ENCODE data around the gene UBA52. TPM values are rescaled to one million over a fixed set of nuclear protein-coding genes. Genes with fewer than 3 reads are reported as not detected.

The UBA52 gene
- total and polyA plus RNA-seq, 2 donors (not counting 1 experiment from before 2014, with no cell fraction given): 917 to 1,018 TPM

DNA sequence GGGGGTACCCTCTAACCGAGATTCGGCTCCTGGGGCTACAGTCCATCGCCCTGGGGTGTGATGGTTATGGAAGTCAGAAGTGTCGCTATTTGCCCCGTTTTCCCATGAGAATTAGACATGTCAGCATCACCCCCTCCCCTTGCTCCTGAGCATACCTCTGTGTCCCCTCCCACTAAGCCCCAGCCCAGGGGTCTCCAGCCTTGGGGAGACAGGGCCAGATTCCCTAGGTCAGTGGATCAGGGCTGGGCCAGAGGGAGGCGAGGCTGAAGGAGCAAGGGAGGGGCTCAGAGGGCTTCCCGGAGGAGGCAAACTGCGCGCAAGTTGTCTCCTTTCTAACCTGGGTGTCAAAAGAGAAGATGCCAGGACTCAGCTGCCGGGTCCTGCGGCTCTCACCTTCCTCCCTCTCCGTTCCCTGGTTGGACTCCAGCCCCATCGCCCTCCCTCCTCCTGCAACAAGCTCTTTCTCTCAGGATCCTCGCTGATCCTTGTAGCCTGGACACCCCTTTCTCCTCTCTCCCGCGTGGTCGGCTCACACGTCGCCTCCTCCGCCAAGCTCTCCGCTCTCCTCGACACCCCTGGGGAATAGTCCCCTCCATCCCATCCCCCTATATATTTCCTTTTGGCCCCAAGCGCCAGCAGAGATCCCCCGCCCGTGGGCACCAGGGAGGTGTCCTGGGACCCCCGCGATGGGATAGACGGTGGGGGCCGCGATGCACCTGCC, 40.6 kb downstream of the UBA52 start:
- H2AFZ ChIP-seq (ENCODE audit: low read length): no peak overlapping the region
- H3K4me3 ChIP-seq (replicated peaks in 1 of 4; ENCODE audit: control extremely low read depth in 1 of 4, insufficient read depth in 1 of 4, low read depth in 3 of 4, low read length in 4 of 4): peak overlapping the region in 2 of 4 experiments; percentile 17 to 48
- DNase-seq (ENCODE audit: low read depth in 2 of 2): no peak
- no peaks in the 10 kb centered on the region for H3K36me3 ChIP-seq (ENCODE audit: control insufficient read depth, insufficient read depth, low read length)
- H3K9ac ChIP-seq (ENCODE audit: insufficient read depth, low read length): no peak overlapping the region
- no peaks in the 10 kb centered on the region for H4K20me1 ChIP-seq (ENCODE audit: control insufficient read depth, extremely low read depth, insufficient read depth, low read length)
- H3K27ac ChIP-seq (ENCODE audit: insufficient read depth, low read length): no peak overlapping the region
- no peaks in the 10 kb centered on the region for H3K79me2 ChIP-seq (ENCODE audit: control insufficient read depth, insufficient read depth, low read length)
- peak; percentile 99 for TF ChIP-seq EZH2 (IDR thresholded peaks at IDR 0.05; ENCODE audit: low read length, missing control alignments)
- TF ChIP-seq, protein P1, sequence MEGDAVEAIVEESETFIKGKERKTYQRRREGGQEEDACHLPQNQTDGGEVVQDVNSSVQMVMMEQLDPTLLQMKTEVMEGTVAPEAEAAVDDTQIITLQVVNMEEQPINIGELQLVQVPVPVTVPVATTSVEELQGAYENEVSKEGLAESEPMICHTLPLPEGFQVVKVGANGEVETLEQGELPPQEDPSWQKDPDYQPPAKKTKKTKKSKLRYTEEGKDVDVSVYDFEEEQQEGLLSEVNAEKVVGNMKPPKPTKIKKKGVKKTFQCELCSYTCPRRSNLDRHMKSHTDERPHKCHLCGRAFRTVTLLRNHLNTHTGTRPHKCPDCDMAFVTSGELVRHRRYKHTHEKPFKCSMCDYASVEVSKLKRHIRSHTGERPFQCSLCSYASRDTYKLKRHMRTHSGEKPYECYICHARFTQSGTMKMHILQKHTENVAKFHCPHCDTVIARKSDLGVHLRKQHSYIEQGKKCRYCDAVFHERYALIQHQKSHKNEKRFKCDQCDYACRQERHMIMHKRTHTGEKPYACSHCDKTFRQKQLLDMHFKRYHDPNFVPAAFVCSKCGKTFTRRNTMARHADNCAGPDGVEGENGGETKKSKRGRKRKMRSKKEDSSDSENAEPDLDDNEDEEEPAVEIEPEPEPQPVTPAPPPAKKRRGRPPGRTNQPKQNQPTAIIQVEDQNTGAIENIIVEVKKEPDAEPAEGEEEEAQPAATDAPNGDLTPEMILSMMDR (conservative IDR thresholded peaks at IDR 0.05 in 1 of 2, IDR thresholded peaks at IDR 0.05 in 1 of 2; ENCODE audit: low read depth in 1 of 2, low read length in 2 of 2): no peak
- no peaks in the 10 kb centered on the region for H3K4me1 ChIP-seq (ENCODE audit: control insufficient read depth, extremely low read depth, insufficient read depth, low read length)
- H3K9me3 ChIP-seq (ENCODE audit: control insufficient read depth, insufficient read depth, low read depth, low read length): no peaks in the 10 kb centered on the region
- H3K4me2 ChIP-seq (ENCODE audit: extremely low read depth, insufficient read depth, low read length): peak overlapping the region; percentile 8
- peaks cover 71% of the 10 kb centered on the region for H3K27me3 ChIP-seq (ENCODE audit: control insufficient read depth, insufficient read depth, low read length)

DNA sequence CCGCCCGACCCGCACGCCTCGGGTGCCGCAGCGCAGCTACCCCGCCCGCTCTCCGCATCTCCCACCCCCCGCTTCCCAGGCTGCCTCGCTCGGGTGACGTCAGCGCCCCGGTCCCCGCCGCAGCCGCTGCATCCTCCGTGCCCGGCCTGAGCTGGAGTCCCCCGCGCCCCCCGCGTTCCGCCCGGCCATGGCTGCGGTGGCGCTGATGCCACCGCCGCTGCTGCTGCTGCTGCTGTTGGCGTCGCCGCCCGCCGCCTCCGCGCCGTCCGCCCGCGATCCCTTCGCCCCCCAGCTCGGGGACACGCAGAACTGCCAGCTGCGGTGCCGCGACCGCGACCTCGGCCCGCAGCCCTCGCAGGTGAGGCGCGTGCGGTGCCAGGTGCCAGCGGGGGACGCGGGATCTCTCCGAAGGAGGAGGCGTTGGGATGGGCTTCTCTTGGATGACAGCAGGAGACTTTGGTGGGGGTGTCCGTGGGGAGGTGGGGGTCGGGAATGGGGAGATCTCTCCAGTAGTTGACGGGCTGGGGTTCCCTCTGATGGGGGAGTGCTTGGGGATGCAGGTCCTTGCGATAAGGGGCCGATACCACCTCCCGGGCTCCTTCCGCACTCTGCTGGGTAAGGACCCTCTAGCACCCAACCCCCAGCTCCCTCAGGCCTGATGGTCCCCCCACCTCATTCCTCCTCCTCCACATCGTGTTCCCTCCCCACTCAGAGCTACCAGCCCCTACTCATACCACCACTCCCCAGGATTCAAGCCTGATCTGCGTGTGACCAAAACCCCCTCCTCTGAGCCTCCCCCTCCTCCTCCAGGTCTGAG, 41.3 kb downstream of the UBA52 start, which contains the start of gene TMEM59L:
TMEM59L (plus strand) TSS at position 99 of the 817 bp plus-strand sequence; CDS start at position 188, 89 bp downstream.
- peaks cover 64% of the 10 kb centered on the region for H3K27me3 ChIP-seq (ENCODE audit: control insufficient read depth, insufficient read depth, low read length)
- H3K27ac ChIP-seq (ENCODE audit: insufficient read depth, low read length): no peak within 1 kb of the TSS
- TF ChIP-seq, protein P1 (conservative IDR thresholded peaks at IDR 0.05 in 1 of 2, IDR thresholded peaks at IDR 0.05 in 1 of 2; ENCODE audit: low read depth in 1 of 2, low read length in 2 of 2): no peak
- peak; percentile 32 for TF ChIP-seq EZH2 (IDR thresholded peaks at IDR 0.05; ENCODE audit: low read length, missing control alignments)

DNA sequence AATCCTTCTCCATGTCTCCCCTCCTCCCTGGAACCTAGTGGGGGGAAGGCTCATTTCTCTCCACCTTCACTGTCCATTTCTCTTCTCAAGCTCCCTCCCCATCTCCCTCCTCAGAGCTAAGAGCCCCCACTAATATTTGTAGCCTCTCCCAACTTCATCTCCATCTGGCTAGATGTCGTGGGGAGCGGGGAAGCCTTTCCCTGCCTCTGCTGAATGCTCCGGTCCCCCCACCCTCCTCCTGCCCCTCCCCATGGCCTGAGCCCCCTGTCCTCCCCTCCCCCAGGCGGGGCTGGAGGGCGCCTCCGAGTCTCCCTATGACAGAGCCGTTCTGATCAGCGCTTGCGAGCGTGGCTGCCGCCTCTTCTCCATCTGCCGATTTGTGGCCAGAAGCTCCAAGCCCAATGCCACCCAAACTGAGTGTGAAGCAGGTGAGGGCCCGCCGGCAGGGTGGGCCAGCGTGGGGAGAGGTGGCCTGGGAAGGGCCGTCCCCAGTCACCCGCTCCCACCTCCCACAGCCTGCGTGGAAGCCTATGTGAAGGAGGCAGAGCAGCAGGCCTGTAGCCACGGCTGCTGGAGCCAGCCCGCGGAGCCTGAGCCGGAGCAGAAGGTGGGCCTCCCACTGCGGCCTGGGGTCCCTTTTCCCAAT, 42.1 kb downstream of the UBA52 start:
- Histone ChIP-seq H3K9me3 (ENCODE audit: control insufficient read depth, insufficient read depth, low read depth, low read length) (no peaks in the 10 kb centered on the region), H3K9ac (ENCODE audit: insufficient read depth, low read length) (no peak overlapping the region), H3K27ac (ENCODE audit: insufficient read depth, low read length) (no peak overlapping the region), H3K36me3 (ENCODE audit: control insufficient read depth, insufficient read depth, low read length) (no peaks in the 10 kb centered on the region), H2AFZ (ENCODE audit: low read length) (no peak overlapping the region), H3K4me2 (ENCODE audit: extremely low read depth, insufficient read depth, low read length) (no peak overlapping the region), H3K27me3 (ENCODE audit: control insufficient read depth, insufficient read depth, low read length) (peaks cover 56% of the 10 kb centered on the region), H4K20me1 (ENCODE audit: control insufficient read depth, extremely low read depth, insufficient read depth, low read length) (no peaks in the 10 kb centered on the region), H3K4me3 (replicated peaks in 1 of 4; ENCODE audit: control extremely low read depth in 1 of 4, insufficient read depth in 1 of 4, low read depth in 3 of 4, low read length in 4 of 4) (no peak overlapping the region), H3K79me2 (ENCODE audit: control insufficient read depth, insufficient read depth, low read length) (no peaks in the 10 kb centered on the region), H3K4me1 (ENCODE audit: control insufficient read depth, extremely low read depth, insufficient read depth, low read length) (no peaks in the 10 kb centered on the region)
- TF ChIP-seq EZH2 (IDR thresholded peaks at IDR 0.05; ENCODE audit: low read length, missing control alignments): no peak
- TF ChIP-seq, protein P1 (conservative IDR thresholded peaks at IDR 0.05 in 1 of 2, IDR thresholded peaks at IDR 0.05 in 1 of 2; ENCODE audit: low read depth in 1 of 2, low read length in 2 of 2): no peak
- no peak for DNase-seq (ENCODE audit: low read depth in 2 of 2)

More for the DNA sequence above, 41.3 kb downstream of the UBA52 start, which contains the start of gene TMEM59L:
- H3K36me3 ChIP-seq (ENCODE audit: control insufficient read depth, insufficient read depth, low read length): no peaks in the 10 kb centered on the region
- no peaks in the 10 kb centered on the region for H3K4me1 ChIP-seq (ENCODE audit: control insufficient read depth, extremely low read depth, insufficient read depth, low read length)
- no peak for DNase-seq (ENCODE audit: low read depth in 2 of 2)
- peak within 1 kb of the TSS in 3 of 4 experiments; percentile 15 to 48 (median 17) for H3K4me3 ChIP-seq (replicated peaks in 1 of 4; ENCODE audit: control extremely low read depth in 1 of 4, insufficient read depth in 1 of 4, low read depth in 3 of 4, low read length in 4 of 4)
- no peaks in the 10 kb centered on the region for H4K20me1 ChIP-seq (ENCODE audit: control insufficient read depth, extremely low read depth, insufficient read depth, low read length)
- no peak within 1 kb of the TSS for H3K9ac ChIP-seq (ENCODE audit: insufficient read depth, low read length)
- no peak within 1 kb of the TSS for H2AFZ ChIP-seq (ENCODE audit: low read length)
- no peaks in the 10 kb centered on the region for H3K79me2 ChIP-seq (ENCODE audit: control insufficient read depth, insufficient read depth, low read length)
- no peaks in the 10 kb centered on the region for H3K9me3 ChIP-seq (ENCODE audit: control insufficient read depth, insufficient read depth, low read depth, low read length)
- peak within 1 kb of the TSS; percentile 62 for H3K4me2 ChIP-seq (ENCODE audit: extremely low read depth, insufficient read depth, low read length)

Data from fibroblast of lung (primary cell).